ENCODE results near the gene CBR1. TPM values are rescaled to one million over a fixed set of nuclear protein-coding genes. Genes with fewer than 3 reads are reported as not detected.

Gene CBR1
- total RNA-seq, 1 experiment from 2014 or later = 297 TPM

- CTCF ChIA-PET = no interaction called here
Measured at GRCh38 chr21:36100971-36101641, 31.3 kb downstream of the CBR1 start.

GRCh38 chr21:36103434-36103833 lies 33.6 kb downstream of the CBR1 start:
- Histone ChIP-seq H3K27ac (ENCODE audit: low read length) (no peak overlapping the region), H3K9ac (ENCODE audit: low read length) (no peak overlapping the region), H3K4me3 (ENCODE audit: low read length) (no peak overlapping the region), H3K4me2 (ENCODE audit: low read length) (no peak overlapping the region), H3K4me1 (ENCODE audit: insufficient read depth, low read length) (peaks cover 16% of the 10 kb centered on the region), H3K27me3 (ENCODE audit: low read length) (no peaks in the 10 kb centered on the region), H3K79me2 (ENCODE audit: low read length) (no peaks in the 10 kb centered on the region), H4K20me1 (ENCODE audit: low read length) (no peaks in the 10 kb centered on the region), H3F3A (ENCODE audit: low read length, unreplicated experiment) (no peaks in the 10 kb centered on the region), H2AFZ (ENCODE audit: low read length) (no peak overlapping the region), H3K36me3 (ENCODE audit: low read depth, low read length) (no peaks in the 10 kb centered on the region), H3K9me2 (replicated peaks; ENCODE audit: low read length) (no peaks in the 10 kb centered on the region), H3K9me3 (ENCODE audit: low read length) (no peaks in the 10 kb centered on the region)
- DNase-seq = peak; percentile 58
- ATAC-seq = no peak
- POLR2A ChIA-PET (ENCODE audit: unreplicated experiment) = no interaction called here
- TF ChIP-seq CTCF (conservative IDR thresholded peaks at IDR 0.05; ENCODE audit: low read depth, low read length) = no peak
- no peak for TF ChIP-seq EZH2 (IDR thresholded peaks at IDR 0.05; ENCODE audit: low read length, unreplicated experiment)
- TF ChIP-seq EZH2phosphoT487 (IDR thresholded peaks at IDR 0.05; ENCODE audit: borderline replicate concordance, low read length) = no peak
- intact Hi-C loops (cut with micrococcal nuclease) = no loop called here
- CTCF ChIA-PET = no interaction called here
- BruUV-seq (replicated peaks) = no TSS peak

More at GRCh38 chr21:36100971-36101641, 31.3 kb downstream of the CBR1 start:
- H3K4me2 ChIP-seq (ENCODE audit: low read length) = no peak overlapping the region
- DNase-seq = no peak
- ATAC-seq = no peak
- H2AFZ ChIP-seq (ENCODE audit: low read length) = no peak overlapping the region
- intact Hi-C loops (cut with micrococcal nuclease) = no loop called here
- TF ChIP-seq EZH2 (IDR thresholded peaks at IDR 0.05; ENCODE audit: low read length, unreplicated experiment) (no peak), CTCF (conservative IDR thresholded peaks at IDR 0.05; ENCODE audit: low read depth, low read length) (no peak), EZH2phosphoT487 (IDR thresholded peaks at IDR 0.05; ENCODE audit: borderline replicate concordance, low read length) (no peak)
- no peaks in the 10 kb centered on the region for H4K20me1 ChIP-seq (ENCODE audit: low read length)
- H3K9me3 ChIP-seq (ENCODE audit: low read length) = no peaks in the 10 kb centered on the region
- no peaks in the 10 kb centered on the region for H3K27me3 ChIP-seq (ENCODE audit: low read length)
- no peak overlapping the region for H3K27ac ChIP-seq (ENCODE audit: low read length)
- BruUV-seq (replicated peaks) = no TSS peak
- POLR2A ChIA-PET (ENCODE audit: unreplicated experiment) = no interaction called here
- no peaks in the 10 kb centered on the region for H3K9me2 ChIP-seq (replicated peaks; ENCODE audit: low read length)
- H3F3A ChIP-seq (ENCODE audit: low read length, unreplicated experiment) = no peaks in the 10 kb centered on the region
- H3K36me3 ChIP-seq (ENCODE audit: low read depth, low read length) = no peaks in the 10 kb centered on the region
- no peaks in the 10 kb centered on the region for H3K79me2 ChIP-seq (ENCODE audit: low read length)
- peaks cover 25% of the 10 kb centered on the region for H3K4me1 ChIP-seq (ENCODE audit: insufficient read depth, low read length)
- no peak overlapping the region for H3K4me3 ChIP-seq (ENCODE audit: low read length)
- H3K9ac ChIP-seq (ENCODE audit: low read length) = no peak overlapping the region

Measured in PC-3 (cell line).